ENCODE data around the gene CLEC16A.

- TF ChIP-seq POLR2A (IDR thresholded peaks at IDR 0.05; ENCODE audit: low read depth, low read length) (no peak), POLR2AphosphoS5 (IDR thresholded peaks at IDR 0.05; ENCODE audit: low read depth, low read length) (no peak)
These were observed 213.7 kb downstream of the CLEC16A start for GRCh38 chr16:11158018-11158417.

All from GM12891 (cell line).